ENCODE data around the gene BCAS2. TPM values are rescaled to one million over a fixed set of nuclear protein-coding genes. Genes with fewer than 3 reads are reported as not detected.

The BCAS2 gene
- total RNA-seq, 1 donor from 2014 or later = 45.6 TPM

DNA sequence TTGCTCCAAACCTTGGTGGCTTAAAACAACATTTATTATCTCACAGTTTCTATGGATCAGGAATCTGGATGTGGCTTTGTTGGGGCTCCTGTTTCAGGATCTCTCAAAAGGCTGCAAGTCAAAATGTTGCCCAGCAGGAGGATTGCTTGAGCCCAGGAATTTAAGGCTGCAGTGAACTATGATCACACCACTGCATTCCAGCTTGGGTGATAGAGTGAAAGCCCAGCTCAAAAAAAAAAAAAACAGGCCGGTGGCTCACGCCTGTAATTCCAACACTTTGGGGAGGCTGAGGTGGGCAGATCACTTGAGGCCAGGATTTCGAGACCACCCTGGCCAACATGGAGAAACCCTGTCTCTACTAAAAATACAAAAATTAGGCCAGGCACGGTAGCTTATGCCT, 30.0 kb downstream of the BCAS2 start:
- Mint-ChIP-seq H3K27ac (ENCODE audit: unreplicated experiment) (no peak overlapping the region), H3K36me3 (ENCODE audit: low read depth, unreplicated experiment) (no peaks in the 10 kb centered on the region), H3K9me3 (ENCODE audit: unreplicated experiment) (no peaks in the 10 kb centered on the region), H3K4me1 (ENCODE audit: unreplicated experiment) (no peaks in the 10 kb centered on the region), H3K4me3 (ENCODE audit: unreplicated experiment) (no peak overlapping the region), H3K27me3 (ENCODE audit: unreplicated experiment) (no peaks in the 10 kb centered on the region)
- DNase-seq (ENCODE audit: low spot score) = no peak
- TF ChIP-seq, protein P1, sequence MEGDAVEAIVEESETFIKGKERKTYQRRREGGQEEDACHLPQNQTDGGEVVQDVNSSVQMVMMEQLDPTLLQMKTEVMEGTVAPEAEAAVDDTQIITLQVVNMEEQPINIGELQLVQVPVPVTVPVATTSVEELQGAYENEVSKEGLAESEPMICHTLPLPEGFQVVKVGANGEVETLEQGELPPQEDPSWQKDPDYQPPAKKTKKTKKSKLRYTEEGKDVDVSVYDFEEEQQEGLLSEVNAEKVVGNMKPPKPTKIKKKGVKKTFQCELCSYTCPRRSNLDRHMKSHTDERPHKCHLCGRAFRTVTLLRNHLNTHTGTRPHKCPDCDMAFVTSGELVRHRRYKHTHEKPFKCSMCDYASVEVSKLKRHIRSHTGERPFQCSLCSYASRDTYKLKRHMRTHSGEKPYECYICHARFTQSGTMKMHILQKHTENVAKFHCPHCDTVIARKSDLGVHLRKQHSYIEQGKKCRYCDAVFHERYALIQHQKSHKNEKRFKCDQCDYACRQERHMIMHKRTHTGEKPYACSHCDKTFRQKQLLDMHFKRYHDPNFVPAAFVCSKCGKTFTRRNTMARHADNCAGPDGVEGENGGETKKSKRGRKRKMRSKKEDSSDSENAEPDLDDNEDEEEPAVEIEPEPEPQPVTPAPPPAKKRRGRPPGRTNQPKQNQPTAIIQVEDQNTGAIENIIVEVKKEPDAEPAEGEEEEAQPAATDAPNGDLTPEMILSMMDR (IDR thresholded peaks at IDR 0.05; ENCODE audit: unreplicated experiment) = no peak

DNA sequence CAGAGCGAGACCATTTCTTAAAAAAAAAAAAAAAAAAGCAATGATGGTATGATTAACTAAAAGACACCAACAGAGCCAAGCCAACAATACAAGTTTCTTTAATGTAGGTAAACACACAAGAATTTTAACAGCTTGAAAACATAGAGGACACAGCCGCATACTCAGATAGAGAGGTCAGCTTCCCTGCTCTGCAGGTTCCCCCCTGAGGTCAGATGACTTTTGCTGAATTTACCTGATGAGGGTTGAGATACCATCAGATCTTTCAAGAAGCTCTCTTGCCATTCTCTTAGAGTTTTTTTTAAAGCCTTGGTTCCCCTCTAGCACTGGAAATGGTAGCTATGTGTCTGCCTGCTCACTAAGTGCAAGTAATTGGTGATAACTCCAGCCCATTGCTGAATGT, 31.1 kb downstream of the BCAS2 start:
- no peak for DNase-seq (ENCODE audit: low spot score)
- H3K4me1 Mint-ChIP-seq (ENCODE audit: unreplicated experiment) = no peaks in the 10 kb centered on the region
- TF ChIP-seq, protein P1 (IDR thresholded peaks at IDR 0.05; ENCODE audit: unreplicated experiment) = no peak
- no peak overlapping the region for H3K4me3 Mint-ChIP-seq (ENCODE audit: unreplicated experiment)
- no peaks in the 10 kb centered on the region for H3K36me3 Mint-ChIP-seq (ENCODE audit: low read depth, unreplicated experiment)
- H3K27ac Mint-ChIP-seq (ENCODE audit: unreplicated experiment) = no peak overlapping the region
- no peaks in the 10 kb centered on the region for H3K27me3 Mint-ChIP-seq (ENCODE audit: unreplicated experiment)
- no peaks in the 10 kb centered on the region for H3K9me3 Mint-ChIP-seq (ENCODE audit: unreplicated experiment)

DNA sequence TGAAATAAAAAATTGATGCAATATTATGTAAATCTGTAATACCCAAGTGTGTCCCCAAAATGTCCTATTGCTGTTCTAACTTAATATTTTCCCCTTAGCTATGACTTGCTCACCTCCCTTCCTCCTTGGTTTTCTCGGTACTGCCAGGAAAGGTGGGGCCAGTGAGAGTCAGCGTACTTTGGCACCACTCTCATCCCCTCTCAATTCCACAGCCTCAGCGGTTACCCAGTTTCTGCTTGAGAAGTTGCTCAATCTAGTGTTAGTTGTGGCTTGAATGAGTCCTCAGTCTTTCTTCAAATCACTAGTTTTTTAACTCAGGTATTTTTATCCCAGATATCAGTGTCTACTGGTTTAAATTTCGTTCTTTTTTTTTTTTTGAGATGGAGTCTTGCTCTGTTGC, 32.3 kb downstream of the BCAS2 start:
- DNase-seq (ENCODE audit: low spot score) = no peak
- Mint-ChIP-seq H3K36me3 (ENCODE audit: low read depth, unreplicated experiment) (no peaks in the 10 kb centered on the region), H3K9me3 (ENCODE audit: unreplicated experiment) (no peaks in the 10 kb centered on the region), H3K27ac (ENCODE audit: unreplicated experiment) (no peak overlapping the region), H3K4me1 (ENCODE audit: unreplicated experiment) (no peaks in the 10 kb centered on the region), H3K27me3 (ENCODE audit: unreplicated experiment) (no peaks in the 10 kb centered on the region), H3K4me3 (ENCODE audit: unreplicated experiment) (no peak overlapping the region)
- TF ChIP-seq, protein P1 (IDR thresholded peaks at IDR 0.05; ENCODE audit: unreplicated experiment) = no peak

DNA sequence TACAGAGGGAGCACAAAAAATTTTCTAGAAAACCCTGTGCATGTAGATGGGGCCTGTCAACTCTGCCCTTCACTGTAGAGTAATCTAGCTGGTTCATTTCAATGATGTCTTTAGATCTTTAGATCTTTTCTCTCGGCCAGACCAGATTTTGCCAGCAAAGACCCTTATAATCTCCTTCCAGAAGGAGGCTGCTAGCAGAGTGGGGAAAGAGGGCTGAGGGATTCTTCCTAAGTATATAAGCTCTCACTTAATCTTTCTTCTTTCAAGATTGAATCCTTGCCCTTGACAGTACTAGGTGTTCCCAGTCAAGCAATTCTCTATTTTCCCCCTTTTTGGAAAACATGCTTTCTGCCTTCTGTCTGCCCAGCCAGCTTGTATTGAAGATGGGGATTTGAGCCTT, 34.3 kb downstream of the BCAS2 start:
- no peak overlapping the region for H3K27ac Mint-ChIP-seq (ENCODE audit: unreplicated experiment)
- H3K36me3 Mint-ChIP-seq (ENCODE audit: low read depth, unreplicated experiment) = no peaks in the 10 kb centered on the region
- H3K4me3 Mint-ChIP-seq (ENCODE audit: unreplicated experiment) = no peak overlapping the region
- H3K4me1 Mint-ChIP-seq (ENCODE audit: unreplicated experiment) = no peaks in the 10 kb centered on the region
- no peaks in the 10 kb centered on the region for H3K27me3 Mint-ChIP-seq (ENCODE audit: unreplicated experiment)
- DNase-seq (ENCODE audit: low spot score) = no peak
- TF ChIP-seq, protein P1 (IDR thresholded peaks at IDR 0.05; ENCODE audit: unreplicated experiment) = no peak
- H3K9me3 Mint-ChIP-seq (ENCODE audit: unreplicated experiment) = no peaks in the 10 kb centered on the region

- Mint-ChIP-seq H3K27ac (ENCODE audit: unreplicated experiment) (no peak overlapping the region), H3K4me1 (ENCODE audit: unreplicated experiment) (no peaks in the 10 kb centered on the region), H3K9me3 (ENCODE audit: unreplicated experiment) (no peaks in the 10 kb centered on the region), H3K4me3 (ENCODE audit: unreplicated experiment) (no peak overlapping the region), H3K27me3 (ENCODE audit: unreplicated experiment) (no peaks in the 10 kb centered on the region), H3K36me3 (ENCODE audit: low read depth, unreplicated experiment) (no peaks in the 10 kb centered on the region)
- no peak for DNase-seq (ENCODE audit: low spot score)
- TF ChIP-seq, protein P1 (IDR thresholded peaks at IDR 0.05; ENCODE audit: unreplicated experiment) = no peak
Measured at GRCh38 chr1:114545796-114546195, 35.6 kb downstream of the BCAS2 start.
